Measurements from ENCODE around the gene MEIOB.

Gene MEIOB

DNA sequence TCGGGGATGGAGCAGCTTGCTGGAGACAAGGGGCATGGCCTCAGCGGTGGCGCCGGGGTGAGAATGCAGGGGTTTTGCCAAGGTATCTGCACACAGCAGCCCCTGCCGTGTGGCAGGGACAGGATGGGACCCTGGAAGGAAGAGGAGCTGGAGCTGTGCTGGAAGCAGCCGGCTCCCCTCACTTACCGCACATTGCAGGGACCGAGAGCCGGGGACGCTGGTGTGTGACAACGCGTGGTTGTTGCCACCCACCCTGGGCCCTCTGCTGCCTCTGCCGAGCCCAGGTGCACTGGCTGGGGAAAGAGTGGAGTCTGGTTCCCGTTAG, 86.2 kb downstream of the MEIOB start:
- DNase-seq, result no peak

DNA sequence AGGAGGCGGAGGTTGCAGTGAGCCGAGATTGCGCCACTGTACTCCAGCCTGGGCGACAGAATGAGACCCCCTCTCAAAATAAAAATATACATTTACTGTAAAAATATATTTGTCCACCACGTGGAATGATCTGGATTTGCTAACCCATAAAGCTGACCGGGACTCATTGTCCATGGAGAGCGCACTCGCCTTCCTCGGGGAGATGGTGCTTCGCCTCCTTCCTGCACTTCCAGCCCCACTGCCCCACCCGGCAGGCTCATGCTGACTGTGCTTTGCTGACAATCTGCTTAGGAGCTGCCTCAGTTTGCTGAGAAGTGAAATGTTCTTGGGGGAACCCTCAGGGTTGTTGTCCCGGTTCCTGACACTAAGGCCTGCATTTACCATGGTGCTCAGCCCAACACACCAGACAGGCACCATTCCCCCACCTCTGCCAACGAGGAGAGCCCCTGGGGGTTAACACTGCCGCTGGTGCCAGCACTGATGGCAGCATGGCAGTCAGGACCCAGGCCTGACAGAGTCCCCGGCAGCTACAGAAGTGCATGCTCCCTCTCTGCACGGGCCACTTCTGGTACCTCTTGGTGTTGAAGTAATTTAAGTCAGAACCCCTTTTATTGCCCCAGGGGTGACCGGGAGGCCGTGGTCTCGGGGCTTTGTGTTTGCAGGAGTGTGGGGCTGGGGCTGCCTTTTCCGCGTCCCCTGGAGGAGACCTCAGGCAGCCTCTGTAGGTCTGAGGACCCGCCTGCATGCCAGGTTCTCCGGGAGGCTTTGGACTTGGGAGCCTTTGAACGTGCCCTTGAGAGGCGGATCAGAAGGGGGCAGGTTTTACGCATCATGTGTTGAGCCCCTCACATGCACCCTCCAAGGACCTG, 86.8 kb downstream of the MEIOB start:
- DNase-seq, result no peak
